ENCODE results near the gene PRAMEF27.
"Not testable (repeated sequence)": the region's sequence is repeated elsewhere in the genome, so short reads cannot be mapped to it uniquely, and the experiment has no call there.

The PRAMEF27 gene

GRCh38 chr1:13056475-13056874, at the start of gene PRAMEF27:
PRAMEF27 (minus strand) TSS chr1:13056575; CDS start chr1:13053659, 2,916 bp downstream.
- not testable (repeated sequence) for DNase-seq (ENCODE audit: low read depth in 2 of 2, low spot score in 1 of 2)

- not testable (repeated sequence) for DNase-seq (ENCODE audit: low read depth in 2 of 2, low spot score in 1 of 2)
Observed at GRCh38 chr1:13070474-13070873, 14.1 kb upstream of the PRAMEF27 start, which contains the start of gene PRAMEF25. PRAMEF25 (plus strand) TSS chr1:13070774; CDS start chr1:13073694, 2,920 bp downstream.

GRCh38 chr1:13019846-13020245, 36.5 kb downstream of the PRAMEF27 start:
- not testable (repeated sequence) for DNase-seq (ENCODE audit: low read depth in 2 of 2, low spot score in 1 of 2)

GRCh38 chr1:13011932-13012331, 44.4 kb downstream of the PRAMEF27 start:
- not testable (repeated sequence) for DNase-seq (ENCODE audit: low read depth in 2 of 2, low spot score in 1 of 2)

- DNase-seq (ENCODE audit: low read depth in 2 of 2, low spot score in 1 of 2) = not testable (repeated sequence)
Observed at GRCh38 chr1:13009348-13009747, 47.0 kb downstream of the PRAMEF27 start.

- not testable (repeated sequence) for DNase-seq (ENCODE audit: low read depth in 2 of 2, low spot score in 1 of 2)
Observed at GRCh38 chr1:13005732-13006131, 50.6 kb downstream of the PRAMEF27 start.

All from stimulated activated CD8-positive, alpha-beta memory T cell treated with anti-CD3 and anti-CD28 coated beads, Interleukin-4, amount 100 ng/mL, for 4 hours (primary cell).